ENCODE measurements around the gene MMD2. TPM values are rescaled to one million over a fixed set of nuclear protein-coding genes. Genes with fewer than 3 reads are reported as not detected.
"Not testable (repeated sequence)": the region's sequence is repeated elsewhere in the genome, so short reads cannot be mapped to it uniquely, and the experiment has no call there.

Gene MMD2
- total and polyA plus RNA-seq, 2 donors (not counting 3 experiments of a cell fraction or from before 2014, with no cell fraction given) = not detected

DNA sequence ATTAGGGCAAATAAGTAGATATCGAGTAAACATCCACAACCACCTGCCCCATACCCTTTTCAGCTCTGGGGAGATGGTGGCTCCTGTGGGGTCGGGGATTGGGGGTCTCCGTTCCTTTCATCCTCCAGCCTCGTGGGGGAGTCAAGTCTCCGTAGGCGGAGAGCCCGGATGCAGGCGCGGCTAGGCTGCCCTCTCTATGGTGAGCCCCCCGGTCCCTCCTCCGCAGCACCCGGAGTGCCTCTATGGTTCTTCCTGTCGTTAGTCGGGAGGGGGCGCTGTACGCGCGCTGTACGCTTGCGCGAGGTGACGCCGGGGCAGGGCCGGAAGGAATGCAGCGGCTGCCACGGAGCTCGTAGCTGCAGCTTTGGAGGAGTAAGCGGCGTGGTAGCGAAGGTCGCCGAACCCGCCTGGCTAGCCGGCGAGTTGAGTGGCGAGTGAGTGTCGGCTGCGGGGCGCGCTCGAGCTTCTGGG lies 14.8 kb upstream of the MMD2 start:
- Histone ChIP-seq H3K9me3 (replicated peaks; ENCODE audit: control insufficient read depth, insufficient read depth, low read length) (no peaks in the 10 kb centered on the region), H3K4me1 (ENCODE audit: control insufficient read depth, extremely low read depth, insufficient read depth, low read length) (peaks cover 7% of the 10 kb centered on the region), H3K9ac (replicated peaks; ENCODE audit: extremely low read depth, insufficient read depth, low read length) (peak overlapping the region; percentile 62), H3K4me3 (replicated peaks in 1 of 3; ENCODE audit: insufficient read depth in 1 of 3, low read depth in 1 of 3, low read length in 3 of 3) (peak overlapping the region; percentile 47 to 58 (median 57)), H3K36me3 (ENCODE audit: control insufficient read depth in 2 of 2, extremely low read depth in 1 of 2, insufficient read depth in 2 of 2, low read length in 2 of 2) (peaks cover 4 to 10% of the 10 kb centered on the region in 2 experiments), H3K4me2 (ENCODE audit: insufficient read depth, low read length) (no peak overlapping the region), H3K27ac (ENCODE audit: insufficient read depth, low read depth, low read length) (no peak overlapping the region), H2AFZ (ENCODE audit: low read depth, low read length) (peak overlapping the region; percentile 74), H3K9me1 (replicated peaks; ENCODE audit: control insufficient read depth, extremely low read depth, insufficient read depth, low read length) (no peaks in the 10 kb centered on the region), H3K27me3 (ENCODE audit: control insufficient read depth in 2 of 2, insufficient read depth in 2 of 2, low read length in 2 of 2) (no peaks in the 10 kb centered on the region), H4K20me1 (replicated peaks; ENCODE audit: control insufficient read depth, extremely low read depth, insufficient read depth, low read length) (no peaks in the 10 kb centered on the region), H3K79me2 (ENCODE audit: control insufficient read depth, insufficient read depth, low read length) (peaks cover 23% of the 10 kb centered on the region)
- BruUV-seq (replicated peaks) = no TSS peak
- FAIRE-seq (peak; percentile 65), DNase-seq (ENCODE audit: low read depth, low spot score) (peak; percentile 90)
- TF ChIP-seq POLR2A (IDR thresholded peaks at IDR 0.05; ENCODE audit: low read depth, low read length) (peak; percentile 73), MYC (IDR thresholded peaks at IDR 0.05; ENCODE audit: low read depth, low read length) (no peak), POLR2AphosphoS5 (IDR thresholded peaks at IDR 0.05; ENCODE audit: insufficient read depth, low read depth, low read length) (peak; percentile 77), GATA2 (IDR thresholded peaks at IDR 0.05; ENCODE audit: insufficient read depth, insufficient read length, low read depth, low read length) (no peak), EZH2 (IDR thresholded peaks at IDR 0.05; ENCODE audit: borderline replicate concordance, low read depth, low read length, severe bottlenecking) (no peak), FOS (IDR thresholded peaks at IDR 0.05; ENCODE audit: borderline replicate concordance, insufficient read depth, low read length) (no peak)
- TF ChIP-seq, protein P1, sequence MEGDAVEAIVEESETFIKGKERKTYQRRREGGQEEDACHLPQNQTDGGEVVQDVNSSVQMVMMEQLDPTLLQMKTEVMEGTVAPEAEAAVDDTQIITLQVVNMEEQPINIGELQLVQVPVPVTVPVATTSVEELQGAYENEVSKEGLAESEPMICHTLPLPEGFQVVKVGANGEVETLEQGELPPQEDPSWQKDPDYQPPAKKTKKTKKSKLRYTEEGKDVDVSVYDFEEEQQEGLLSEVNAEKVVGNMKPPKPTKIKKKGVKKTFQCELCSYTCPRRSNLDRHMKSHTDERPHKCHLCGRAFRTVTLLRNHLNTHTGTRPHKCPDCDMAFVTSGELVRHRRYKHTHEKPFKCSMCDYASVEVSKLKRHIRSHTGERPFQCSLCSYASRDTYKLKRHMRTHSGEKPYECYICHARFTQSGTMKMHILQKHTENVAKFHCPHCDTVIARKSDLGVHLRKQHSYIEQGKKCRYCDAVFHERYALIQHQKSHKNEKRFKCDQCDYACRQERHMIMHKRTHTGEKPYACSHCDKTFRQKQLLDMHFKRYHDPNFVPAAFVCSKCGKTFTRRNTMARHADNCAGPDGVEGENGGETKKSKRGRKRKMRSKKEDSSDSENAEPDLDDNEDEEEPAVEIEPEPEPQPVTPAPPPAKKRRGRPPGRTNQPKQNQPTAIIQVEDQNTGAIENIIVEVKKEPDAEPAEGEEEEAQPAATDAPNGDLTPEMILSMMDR (IDR thresholded peaks at IDR 0.05; ENCODE audit: extremely low read depth in 1 of 2, insufficient read depth in 1 of 2, low read depth in 1 of 2, low read length in 2 of 2) = peak; percentile 87 to 93
- TF ChIP-seq, protein P2, sequence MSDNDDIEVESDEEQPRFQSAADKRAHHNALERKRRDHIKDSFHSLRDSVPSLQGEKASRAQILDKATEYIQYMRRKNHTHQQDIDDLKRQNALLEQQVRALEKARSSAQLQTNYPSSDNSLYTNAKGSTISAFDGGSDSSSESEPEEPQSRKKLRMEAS (IDR thresholded peaks at IDR 0.05; ENCODE audit: insufficient read depth, insufficient read length) = peak; percentile 27
- ChIA-PET CTCF (interaction anchor here (0.6 to 1.7 kb wide), 34 partner anchors 9 to 217 kb away, joined by 3 to 23 read pairs (median 5); partner anchors contain the start of genes MMD2, RADIL, RBAK and WIPI2), POLR2A (interaction anchor here (0.5 to 0.7 kb wide), 2 partner anchors 26 to 199 kb away, joined by 3 to 8 read pairs; partner anchors contain the start of gene AP5Z1)
- dilution Hi-C loops (cut with MboI; ENCODE audit: extremely low pct_ligation_motif_present, low sequenced_read_pairs) (no loop called here), intact Hi-C loops (cut with micrococcal nuclease) (loop anchor here (1.0 to 10.0 kb wide), 4 partner anchors 72 to 359 kb away; partner anchors contain the start of gene RBAK)

DNA sequence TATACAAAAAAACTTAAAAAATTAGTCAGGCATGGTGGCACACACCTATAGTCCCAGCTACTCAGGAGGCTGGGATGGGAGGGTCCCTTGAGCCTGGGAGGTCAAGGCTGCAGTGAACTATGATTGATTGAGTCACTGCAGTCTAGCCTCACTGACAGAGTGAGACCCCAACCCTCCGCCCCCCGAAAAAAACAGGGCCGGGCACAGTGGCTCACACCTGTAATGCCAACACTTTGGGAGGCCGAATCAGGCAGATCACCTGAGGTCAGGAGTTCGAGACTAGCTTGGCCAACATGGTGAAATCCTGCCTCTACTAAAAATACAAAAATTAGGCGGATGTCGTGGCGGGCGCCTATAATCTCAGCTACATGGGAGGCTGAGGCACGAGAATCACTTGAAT lies 13.5 kb upstream of the MMD2 start:
- H3K9me3 ChIP-seq (replicated peaks; ENCODE audit: control insufficient read depth, insufficient read depth, low read length); BruUV-seq (replicated peaks); H3K4me1 ChIP-seq (ENCODE audit: control insufficient read depth, extremely low read depth, insufficient read depth, low read length); H3K9me1 ChIP-seq (replicated peaks; ENCODE audit: control insufficient read depth, extremely low read depth, insufficient read depth, low read length); DNase-seq (ENCODE audit: low read depth, low spot score); H4K20me1 ChIP-seq (replicated peaks; ENCODE audit: control insufficient read depth, extremely low read depth, insufficient read depth, low read length); FAIRE-seq; H3K36me3 ChIP-seq (ENCODE audit: control insufficient read depth in 2 of 2, extremely low read depth in 1 of 2, insufficient read depth in 2 of 2, low read length in 2 of 2); H3K4me2 ChIP-seq (ENCODE audit: insufficient read depth, low read length); H2AFZ ChIP-seq (ENCODE audit: low read depth, low read length); H3K4me3 ChIP-seq (replicated peaks in 1 of 3; ENCODE audit: insufficient read depth in 1 of 3, low read depth in 1 of 3, low read length in 3 of 3); POLR2A ChIA-PET; H3K27ac ChIP-seq (ENCODE audit: insufficient read depth, low read depth, low read length); CTCF ChIA-PET; H3K27me3 ChIP-seq (ENCODE audit: control insufficient read depth in 2 of 2, insufficient read depth in 2 of 2, low read length in 2 of 2); H3K9ac ChIP-seq (replicated peaks; ENCODE audit: extremely low read depth, insufficient read depth, low read length); dilution Hi-C loops (cut with MboI; ENCODE audit: extremely low pct_ligation_motif_present, low sequenced_read_pairs): not testable (repeated sequence)
- peaks cover 14% of the 10 kb centered on the region for H3K79me2 ChIP-seq (ENCODE audit: control insufficient read depth, insufficient read depth, low read length)
- intact Hi-C loops (cut with micrococcal nuclease) = loop anchor here (10.0 kb wide), 1 partner anchor 358 kb away; no protein-coding TSS in a partner anchor
